Mucosa of rectum (tissue), 2 donors: ENCODE measurements around the gene RAP2A.

Source experiments
- H3K27ac ChIP-seq, 2 donors: one replicate each; pipeline ENCODE4 v1.7.0; 2013; ENCODE audit warnings: inconsistent platforms in 2 of 2, low read depth in 2 of 2, low read length in 2 of 2
- H3K27me3 ChIP-seq, 2 donors: one replicate each; pipeline ENCODE4 v1.7.0; 2013; ENCODE audit warnings: low read length in 2 of 2; ENCODE audit not compliant: control insufficient read depth in 2 of 2, insufficient read depth in 2 of 2
- H3K36me3 ChIP-seq, 2 donors: one replicate each; pipeline ENCODE4 v1.7.0; 2013; ENCODE audit warnings: low read length in 2 of 2; ENCODE audit not compliant: control insufficient read depth in 2 of 2, insufficient read depth in 2 of 2
- H3K4me1 ChIP-seq, 2 donors: one replicate each; pipeline ENCODE4 v1.7.0; 2013; ENCODE audit warnings: low read length in 2 of 2, mild to moderate bottlenecking in 1 of 2; ENCODE audit not compliant: control insufficient read depth in 2 of 2, insufficient read depth in 2 of 2
- H3K4me3 ChIP-seq, 2 donors: one replicate each; pipeline ENCODE4 v1.7.0; 2013; ENCODE audit warnings: low read length in 2 of 2
- H3K9ac ChIP-seq, 2 donors: one replicate each; pipeline ENCODE4 v1.7.0; 2013; ENCODE audit warnings: low read length in 2 of 2, low read depth in 1 of 2, mild to moderate bottlenecking in 1 of 2
- H3K9me3 ChIP-seq, 2 donors: one replicate each; pipeline ENCODE4 v1.7.0; 2013; ENCODE audit warnings: low read length in 2 of 2; ENCODE audit not compliant: control insufficient read depth in 2 of 2
- donor health status: healthy.
- donor health status: Normal muscosa, but diverticular disease.

RAP2A gene

DNA sequence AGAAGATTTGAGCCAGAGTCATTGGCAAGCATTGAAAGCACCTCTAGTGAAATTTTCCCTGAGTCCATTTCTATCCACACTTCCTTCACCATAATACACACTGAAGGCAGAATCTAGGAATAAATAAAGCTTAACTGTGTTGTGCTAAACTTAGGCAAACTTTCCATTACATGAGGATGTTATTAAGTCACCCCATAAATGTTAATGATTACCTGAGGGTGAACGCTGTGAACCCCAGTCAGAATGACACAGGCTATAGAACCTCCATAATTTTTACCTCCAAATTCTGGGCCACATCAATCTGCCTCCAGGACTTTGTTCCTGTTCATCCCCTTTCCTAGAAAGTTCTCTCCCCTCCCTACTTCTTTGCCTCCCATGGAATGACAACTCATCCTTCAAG is 71.0 kb downstream of the RAP2A start:
- Histone ChIP-seq H3K36me3 (no peaks in the 10 kb centered on the region), H3K4me1 (no peaks in the 10 kb centered on the region), H3K9ac (no peak overlapping the region), H3K4me3 (no peak overlapping the region), H3K27ac (no peak overlapping the region), H3K27me3 (no peaks in the 10 kb centered on the region), H3K9me3 (no peaks in the 10 kb centered on the region)

DNA sequence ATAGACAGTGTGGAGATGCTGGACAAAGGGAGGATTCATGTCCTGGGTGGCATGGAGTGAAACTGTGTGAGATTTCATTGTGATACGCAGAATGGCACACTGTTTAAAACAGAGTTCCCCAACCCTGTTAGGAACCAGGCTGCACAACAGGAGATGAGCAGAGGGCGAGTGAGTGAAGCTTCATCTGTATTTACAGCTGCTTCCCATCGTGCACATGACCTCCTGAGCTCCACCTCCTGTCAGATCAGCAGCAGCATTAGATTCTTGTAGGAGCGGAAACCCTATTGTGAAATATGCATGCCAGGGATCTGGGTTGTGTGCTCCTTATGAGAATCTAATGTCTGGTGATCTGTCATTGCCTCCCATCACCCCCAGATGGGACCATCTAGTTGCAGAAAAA is 72.5 kb downstream of the RAP2A start:
- Histone ChIP-seq H3K36me3 (no peaks in the 10 kb centered on the region), H3K27me3 (no peaks in the 10 kb centered on the region), H3K4me1 (no peaks in the 10 kb centered on the region), H3K9me3 (no peaks in the 10 kb centered on the region), H3K9ac (no peak overlapping the region), H3K4me3 (no peak overlapping the region), H3K27ac (no peak overlapping the region)

DNA sequence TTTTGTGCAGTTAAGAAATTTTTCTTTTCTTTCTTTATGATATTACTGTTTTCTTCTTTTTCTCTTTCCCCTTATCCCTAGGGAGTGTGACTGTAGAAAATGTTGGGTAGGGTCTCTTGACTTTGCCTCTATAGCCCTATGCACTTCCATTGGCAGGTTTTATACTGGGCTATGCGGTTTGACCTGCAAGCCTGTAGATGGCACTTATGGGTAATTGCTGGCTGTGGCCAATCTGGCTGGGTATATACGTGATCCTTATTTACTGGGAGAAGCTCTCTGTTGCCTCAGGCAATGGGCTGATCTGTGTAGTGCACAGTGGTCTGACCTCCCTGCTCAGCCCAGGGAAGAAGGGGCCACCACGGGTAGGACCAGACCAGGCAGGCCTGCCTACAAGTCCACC is 78.8 kb downstream of the RAP2A start:
- Histone ChIP-seq H3K27me3 (no peaks in the 10 kb centered on the region), H3K4me3 (no peak overlapping the region), H3K9me3 (no peaks in the 10 kb centered on the region), H3K4me1 (no peaks in the 10 kb centered on the region), H3K27ac (no peak overlapping the region), H3K9ac (no peak overlapping the region), H3K36me3 (no peaks in the 10 kb centered on the region)

DNA sequence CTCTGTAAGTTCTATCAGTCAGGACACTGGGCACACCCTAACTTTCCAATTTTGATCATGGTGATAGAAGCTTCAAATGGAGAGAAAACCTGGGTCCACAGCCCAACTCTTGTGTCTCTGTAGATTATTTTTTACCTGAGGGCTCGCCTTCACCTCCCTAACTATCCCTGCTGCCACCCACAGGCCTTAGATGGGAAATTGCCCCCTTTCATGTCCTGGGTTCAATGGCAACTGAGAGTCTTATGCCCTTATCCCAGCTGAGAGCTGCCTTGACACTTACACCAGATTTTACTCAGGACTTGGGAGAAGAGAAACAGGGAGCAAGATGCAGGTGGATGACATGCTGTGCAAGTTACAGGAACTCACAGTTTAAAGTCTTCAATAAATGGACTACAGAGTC is 81.7 kb downstream of the RAP2A start:
- Histone ChIP-seq H3K27me3 (no peaks in the 10 kb centered on the region), H3K36me3 (no peaks in the 10 kb centered on the region), H3K4me3 (no peak overlapping the region), H3K4me1 (no peaks in the 10 kb centered on the region), H3K9ac (no peak overlapping the region), H3K27ac (no peak overlapping the region), H3K9me3 (no peaks in the 10 kb centered on the region)

DNA sequence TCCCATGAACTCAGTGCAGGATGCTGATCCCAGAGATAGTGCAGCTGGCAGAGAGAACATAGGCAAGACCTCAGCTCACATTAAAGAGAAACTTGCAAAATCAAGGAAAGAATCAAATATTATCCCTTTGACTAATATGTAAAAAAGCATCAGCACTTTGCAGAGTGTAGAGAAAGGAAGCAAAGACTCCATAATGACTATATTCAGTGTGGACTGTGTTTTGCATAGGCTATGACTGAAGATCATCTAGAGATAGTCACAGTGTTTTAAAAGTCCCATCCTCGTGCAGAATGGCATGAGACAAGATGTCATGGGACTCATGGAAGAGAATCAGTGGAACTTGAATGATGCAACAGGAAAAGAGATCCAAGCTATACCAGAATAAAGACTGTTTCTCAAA is 84.0 kb downstream of the RAP2A start:
- no peak overlapping the region for H3K27ac ChIP-seq
- no peaks in the 10 kb centered on the region for H3K9me3 ChIP-seq
- H3K9ac ChIP-seq = no peak overlapping the region
- H3K4me3 ChIP-seq = no peak overlapping the region
- H3K36me3 ChIP-seq = no peaks in the 10 kb centered on the region
- no peaks in the 10 kb centered on the region for H3K4me1 ChIP-seq
- no peaks in the 10 kb centered on the region for H3K27me3 ChIP-seq
